SU-DHL-6 (cell line): ENCODE data around the gene KCNJ18.
"Not testable (repeated sequence)": the region's sequence is repeated elsewhere in the genome, so short reads cannot be mapped to it uniquely, and the experiment has no call there.

Experiments
- EZH2phosphoT487 ChIP-seq: fragments of 200-600 bp; sonication (generic), shearing (Covaris generic); conservative IDR thresholded peaks from 2 replicates; pipeline ENCODE4 v1.6.1; 2018; ENCODE audit warnings: mild to moderate bottlenecking, antibody characterized with exemption, low read length, moderate library complexity, mixed read lengths
- TF ChIP-seq, protein P1 (sequence below): fragments of 200-600 bp; sonication (generic); IDR thresholded peaks from one replicate; pipeline ENCODE4 v1.5.1; 2017; ENCODE audit warnings: antibody characterized with exemption, mild to moderate bottlenecking, low read length, moderate library complexity; ENCODE audit not compliant: insufficient read depth, poor library complexity, severe bottlenecking

DNA sequence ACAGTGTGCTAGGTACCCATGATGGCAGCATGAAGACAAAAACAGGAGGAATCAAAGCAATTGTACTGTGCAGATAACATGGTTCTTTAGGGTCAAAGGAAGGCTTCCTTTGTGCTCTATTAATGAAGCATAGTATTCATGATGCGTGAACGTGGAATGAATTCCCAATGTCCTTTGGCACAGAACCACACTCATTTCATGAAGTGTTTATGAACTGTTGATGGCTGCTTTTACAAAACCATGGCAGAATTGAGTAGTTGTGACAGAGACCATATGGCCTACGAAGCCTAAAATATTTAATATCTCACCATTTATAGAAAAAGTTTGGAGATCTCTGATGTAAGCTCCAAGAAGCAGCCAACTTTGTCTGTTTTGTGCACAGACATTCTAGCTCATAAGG, 22.4 kb downstream of the KCNJ18 start:
- TF ChIP-seq, protein P1, sequence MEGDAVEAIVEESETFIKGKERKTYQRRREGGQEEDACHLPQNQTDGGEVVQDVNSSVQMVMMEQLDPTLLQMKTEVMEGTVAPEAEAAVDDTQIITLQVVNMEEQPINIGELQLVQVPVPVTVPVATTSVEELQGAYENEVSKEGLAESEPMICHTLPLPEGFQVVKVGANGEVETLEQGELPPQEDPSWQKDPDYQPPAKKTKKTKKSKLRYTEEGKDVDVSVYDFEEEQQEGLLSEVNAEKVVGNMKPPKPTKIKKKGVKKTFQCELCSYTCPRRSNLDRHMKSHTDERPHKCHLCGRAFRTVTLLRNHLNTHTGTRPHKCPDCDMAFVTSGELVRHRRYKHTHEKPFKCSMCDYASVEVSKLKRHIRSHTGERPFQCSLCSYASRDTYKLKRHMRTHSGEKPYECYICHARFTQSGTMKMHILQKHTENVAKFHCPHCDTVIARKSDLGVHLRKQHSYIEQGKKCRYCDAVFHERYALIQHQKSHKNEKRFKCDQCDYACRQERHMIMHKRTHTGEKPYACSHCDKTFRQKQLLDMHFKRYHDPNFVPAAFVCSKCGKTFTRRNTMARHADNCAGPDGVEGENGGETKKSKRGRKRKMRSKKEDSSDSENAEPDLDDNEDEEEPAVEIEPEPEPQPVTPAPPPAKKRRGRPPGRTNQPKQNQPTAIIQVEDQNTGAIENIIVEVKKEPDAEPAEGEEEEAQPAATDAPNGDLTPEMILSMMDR, result not testable (repeated sequence)
- not testable (repeated sequence) for TF ChIP-seq EZH2phosphoT487
